Muscle layer of duodenum (tissue), 2 donors: ENCODE measurements around the gene FBXL13.

Source experiments
- H3K27ac ChIP-seq: one replicate; pipeline ENCODE4 v1.7.0; 2013; ENCODE audit warnings: mild to moderate bottlenecking, low read length
- H3K27me3 ChIP-seq: one replicate; pipeline ENCODE4 v1.7.0; 2013; ENCODE audit warnings: low read depth, mild to moderate bottlenecking, control low read depth, low read length
- H3K36me3 ChIP-seq, 2 donors: one replicate each; pipeline ENCODE4 v1.7.0; 2013; ENCODE audit warnings: low read length in 2 of 2, control low read depth in 1 of 2, mild to moderate bottlenecking in 1 of 2; ENCODE audit not compliant: insufficient read depth in 2 of 2, control insufficient read depth in 1 of 2
- H3K4me1 ChIP-seq, 2 donors: one replicate each; pipeline ENCODE4 v1.7.0; 2013; ENCODE audit warnings: low read length in 2 of 2, mild to moderate bottlenecking in 2 of 2, control low read depth in 1 of 2, moderate library complexity in 1 of 2; ENCODE audit not compliant: insufficient read depth in 2 of 2, control insufficient read depth in 1 of 2
- H3K4me3 ChIP-seq, 2 donors: one replicate each; pipeline ENCODE4 v1.7.0; 2013; ENCODE audit warnings: low read length in 2 of 2, low read depth in 1 of 2, mild to moderate bottlenecking in 1 of 2
- H3K9me3 ChIP-seq, 2 donors: one replicate each; pipeline ENCODE4 v1.7.0; 2013; ENCODE audit warnings: low read length in 2 of 2, control low read depth in 1 of 2, mild to moderate bottlenecking in 1 of 2; ENCODE audit not compliant: control insufficient read depth in 1 of 2
- donor health status: healthy.

Gene FBXL13

DNA sequence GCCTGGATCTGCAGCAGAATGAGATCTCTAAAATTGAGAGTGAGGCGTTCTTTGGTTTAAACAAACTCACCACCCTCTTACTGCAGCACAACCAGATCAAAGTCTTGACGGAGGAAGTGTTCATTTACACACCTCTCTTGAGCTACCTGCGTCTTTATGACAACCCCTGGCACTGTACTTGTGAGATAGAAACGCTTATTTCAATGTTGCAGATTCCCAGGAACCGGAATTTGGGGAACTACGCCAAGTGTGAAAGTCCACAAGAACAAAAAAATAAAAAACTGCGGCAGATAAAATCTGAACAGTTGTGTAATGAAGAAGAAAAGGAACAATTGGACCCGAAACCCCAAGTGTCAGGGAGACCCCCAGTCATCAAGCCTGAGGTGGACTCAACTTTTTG is 140.4 kb downstream of the FBXL13 start:
- peaks cover 0 to 8% of the 10 kb centered on the region in 2 donors for H3K4me1 ChIP-seq
- H3K27ac ChIP-seq = peak overlapping the region; percentile 58
- no peak overlapping the region for H3K4me3 ChIP-seq

DNA sequence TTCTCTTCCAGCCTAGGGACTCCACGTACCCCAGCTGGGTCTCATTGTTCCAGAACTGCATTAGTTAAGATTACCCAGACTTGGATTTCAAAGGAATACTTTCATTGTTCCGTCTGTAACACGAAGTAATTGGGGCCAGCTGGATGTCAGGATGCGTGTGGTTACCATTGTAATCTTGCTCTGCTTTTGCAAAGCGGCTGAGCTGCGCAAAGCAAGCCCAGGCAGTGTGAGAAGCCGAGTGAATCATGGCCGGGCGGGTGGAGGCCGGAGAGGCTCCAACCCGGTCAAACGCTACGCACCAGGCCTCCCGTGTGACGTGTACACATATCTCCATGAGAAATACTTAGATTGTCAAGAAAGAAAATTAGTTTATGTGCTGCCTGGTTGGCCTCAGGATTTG is 140.8 kb downstream of the FBXL13 start:
- no peaks in the 10 kb centered on the region for H3K27me3 ChIP-seq
- H3K9me3 ChIP-seq = no peaks in the 10 kb centered on the region
- H3K4me3 ChIP-seq = no peak overlapping the region
- peaks cover 0 to 8% of the 10 kb centered on the region in 2 donors for H3K4me1 ChIP-seq
- H3K27ac ChIP-seq = peak overlapping the region; percentile 58
- H3K36me3 ChIP-seq = no peaks in the 10 kb centered on the region

More for the DNA sequence above, 140.4 kb downstream of the FBXL13 start:
- H3K36me3 ChIP-seq = no peaks in the 10 kb centered on the region
- no peaks in the 10 kb centered on the region for H3K27me3 ChIP-seq
- no peaks in the 10 kb centered on the region for H3K9me3 ChIP-seq

DNA sequence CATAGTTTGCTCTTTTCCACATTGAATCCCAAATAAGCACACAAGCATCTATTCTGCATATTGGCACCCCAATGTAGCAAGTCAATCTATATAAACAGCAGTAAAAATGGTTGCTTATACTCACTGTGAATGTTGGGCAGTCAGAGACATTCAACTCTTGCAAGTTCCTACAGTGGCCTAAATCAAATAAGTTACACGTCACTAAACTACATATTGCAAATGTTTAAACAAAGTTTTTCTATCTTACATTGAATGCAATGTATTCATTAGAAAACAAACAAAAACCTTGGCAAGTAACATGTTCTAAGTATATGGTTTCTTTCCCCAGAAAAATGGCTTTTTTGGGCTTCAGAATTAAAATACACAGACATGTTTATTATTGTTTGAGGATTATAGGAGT is 142.8 kb downstream of the FBXL13 start:
- Histone ChIP-seq H3K27ac (no peak overlapping the region), H3K27me3 (no peaks in the 10 kb centered on the region), H3K4me1 (no peaks in the 10 kb centered on the region), H3K9me3 (no peaks in the 10 kb centered on the region), H3K4me3 (no peak overlapping the region), H3K36me3 (no peaks in the 10 kb centered on the region)

DNA sequence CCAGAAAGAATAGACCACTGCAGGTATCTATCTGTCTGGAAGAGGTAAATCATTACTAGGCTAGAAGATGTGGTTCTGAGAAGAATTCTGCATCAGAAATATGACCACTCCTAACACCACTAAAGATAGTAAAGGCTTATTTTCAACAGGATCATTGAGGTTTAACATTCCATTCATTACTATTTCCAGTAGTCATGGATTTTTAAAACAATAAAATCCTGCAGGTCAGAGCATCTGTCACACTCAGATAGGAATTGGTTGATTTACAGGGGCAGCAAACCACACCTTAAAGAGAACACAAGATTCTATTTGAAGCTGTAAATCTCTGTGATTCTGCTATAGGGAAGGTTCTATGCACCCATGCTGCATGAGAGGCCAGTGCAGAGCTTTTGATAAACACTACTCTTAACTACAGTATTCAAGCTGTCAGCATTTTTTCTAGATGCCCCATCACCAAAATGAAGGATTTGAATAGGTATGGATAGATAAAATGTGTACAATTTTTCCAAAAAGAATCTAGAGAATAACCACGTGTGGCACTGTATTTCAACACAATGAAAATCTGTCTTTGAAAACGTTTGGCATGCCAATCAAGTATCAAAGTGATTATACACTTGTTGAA is 147.2 kb downstream of the FBXL13 start:
- H3K4me3 ChIP-seq = no peak overlapping the region
- no peaks in the 10 kb centered on the region for H3K4me1 ChIP-seq
- no peaks in the 10 kb centered on the region for H3K36me3 ChIP-seq
- no peak overlapping the region for H3K27ac ChIP-seq
- H3K27me3 ChIP-seq = no peaks in the 10 kb centered on the region
- H3K9me3 ChIP-seq = no peaks in the 10 kb centered on the region

DNA sequence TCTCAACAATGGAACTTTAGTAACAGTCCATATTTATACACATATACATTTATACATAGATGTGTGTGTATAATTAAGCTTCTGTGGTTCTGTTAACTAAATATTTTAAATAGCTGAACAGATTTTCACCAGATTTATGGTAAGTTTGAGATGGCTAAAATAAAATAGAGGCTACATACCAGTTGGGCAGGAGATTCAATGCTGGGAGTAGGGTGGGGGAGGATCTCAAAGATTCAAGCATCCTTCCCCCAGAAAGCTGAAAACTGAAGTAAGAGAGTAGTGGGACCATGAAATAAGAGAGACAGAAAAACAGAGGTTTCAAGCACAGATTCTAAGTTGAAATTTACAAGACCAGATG is 147.8 kb downstream of the FBXL13 start:
- Histone ChIP-seq H3K9me3 (no peaks in the 10 kb centered on the region), H3K27me3 (no peaks in the 10 kb centered on the region), H3K36me3 (no peaks in the 10 kb centered on the region), H3K4me1 (no peaks in the 10 kb centered on the region), H3K4me3 (no peak overlapping the region), H3K27ac (no peak overlapping the region)

DNA sequence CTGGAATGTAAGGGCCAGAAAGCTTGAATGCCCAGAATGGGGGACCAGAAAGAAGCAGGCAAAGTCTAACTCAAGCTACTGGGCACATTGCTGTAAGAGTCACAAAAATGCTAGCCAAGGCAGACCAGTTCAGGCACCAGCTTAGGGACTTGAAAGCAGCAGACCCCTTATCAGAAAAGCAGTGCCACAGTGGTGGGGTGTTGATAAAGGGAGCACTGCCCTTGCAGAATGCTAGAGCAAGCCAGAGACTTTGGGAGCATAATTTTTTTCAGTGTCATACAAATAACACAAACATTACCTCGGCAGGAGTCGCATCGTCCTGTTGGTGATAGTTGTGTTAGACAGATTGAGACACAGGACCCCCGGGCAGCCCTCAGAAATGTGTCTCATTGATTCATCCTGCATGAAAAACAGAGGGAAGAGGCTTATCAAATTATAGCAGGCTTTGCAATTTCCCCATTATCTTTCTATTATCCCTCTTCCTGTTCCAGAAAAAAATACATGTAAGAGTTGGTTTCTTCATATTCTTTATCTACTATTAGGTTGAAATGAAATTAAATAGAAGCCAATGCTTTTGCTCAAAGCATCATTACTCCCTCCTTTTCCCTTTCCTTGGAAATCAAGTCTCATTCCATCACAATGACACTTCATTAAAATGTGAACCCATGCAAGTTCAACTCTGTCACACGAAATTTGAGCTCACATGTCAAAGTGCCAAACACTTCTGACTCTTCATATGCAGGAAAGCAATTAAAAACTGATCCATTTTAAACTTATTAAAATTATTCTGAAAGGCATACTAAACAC is 148.4 kb downstream of the FBXL13 start:
- Histone ChIP-seq H3K4me3 (no peak overlapping the region), H3K36me3 (no peaks in the 10 kb centered on the region), H3K9me3 (no peaks in the 10 kb centered on the region), H3K27ac (no peak overlapping the region), H3K27me3 (no peaks in the 10 kb centered on the region), H3K4me1 (no peaks in the 10 kb centered on the region)

DNA sequence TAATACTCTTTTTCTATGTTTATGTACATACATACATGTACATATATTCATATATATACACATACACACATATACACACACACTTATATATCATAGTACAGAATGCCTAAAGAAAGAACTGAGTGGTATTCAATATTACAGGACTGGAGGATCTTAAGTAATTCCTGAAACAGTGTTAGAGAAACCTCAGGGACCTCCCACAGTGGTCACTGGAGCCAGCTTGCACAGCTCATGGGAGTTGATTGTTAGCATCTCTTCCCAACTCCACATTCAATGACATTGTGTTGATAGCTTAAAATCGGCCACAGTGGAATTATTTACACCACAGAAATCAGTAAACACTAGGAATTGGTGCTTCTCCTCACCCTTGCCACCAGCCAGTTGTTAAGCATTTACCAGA is 155.8 kb downstream of the FBXL13 start:
- no peak overlapping the region for H3K4me3 ChIP-seq
- H3K36me3 ChIP-seq = no peaks in the 10 kb centered on the region
- peaks cover 0 to under 1% of the 10 kb centered on the region in 2 donors for H3K4me1 ChIP-seq
- H3K27me3 ChIP-seq = no peaks in the 10 kb centered on the region
- H3K9me3 ChIP-seq = no peaks in the 10 kb centered on the region
- no peak overlapping the region for H3K27ac ChIP-seq

DNA sequence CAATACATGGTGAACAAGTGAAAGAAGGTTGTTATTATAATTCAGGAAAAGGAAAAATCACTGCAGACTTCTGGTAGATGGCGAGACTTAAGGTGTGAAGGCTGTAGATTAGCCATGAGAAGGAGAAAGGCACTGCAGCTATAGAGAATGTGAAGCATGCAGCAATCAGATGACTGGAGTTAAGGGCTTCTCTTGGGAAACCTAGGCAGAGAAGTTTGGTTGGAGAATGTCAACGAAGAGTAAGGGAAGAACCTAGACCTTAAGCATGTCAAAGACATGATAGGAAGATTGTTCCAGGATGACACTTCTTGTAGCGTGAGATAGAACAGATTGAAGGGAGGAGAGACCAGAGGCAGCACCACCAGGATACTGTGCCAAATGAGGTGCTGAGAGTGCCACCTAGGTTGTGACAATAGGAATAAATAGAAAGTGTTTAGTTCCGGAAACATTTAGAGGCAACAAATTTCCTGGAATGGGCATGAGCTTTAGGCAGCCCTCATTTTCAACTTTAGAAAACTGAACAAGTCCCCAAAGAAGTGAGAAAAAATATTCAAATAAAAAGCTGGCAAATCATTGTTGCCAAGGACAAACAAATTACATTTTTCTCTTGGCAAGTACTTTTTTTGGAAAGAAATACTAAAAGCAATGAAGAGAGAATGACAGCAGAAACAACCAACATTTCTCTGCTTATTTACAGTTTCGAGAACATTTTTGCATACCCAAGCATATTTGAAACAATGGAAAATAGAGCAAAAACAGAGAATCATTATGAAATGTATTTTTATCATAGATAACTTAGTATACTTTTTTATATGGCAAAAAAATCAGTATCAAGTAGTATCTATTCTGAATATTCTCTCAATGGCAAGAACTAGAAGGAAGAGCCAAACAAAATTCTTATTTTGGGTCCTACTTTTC is 156.9 kb downstream of the FBXL13 start:
- Histone ChIP-seq H3K9me3 (no peaks in the 10 kb centered on the region), H3K27ac (no peak overlapping the region), H3K36me3 (no peaks in the 10 kb centered on the region), H3K4me3 (no peak overlapping the region), H3K27me3 (no peaks in the 10 kb centered on the region), H3K4me1 (peaks cover 0 to 6% of the 10 kb centered on the region in 2 donors)

DNA sequence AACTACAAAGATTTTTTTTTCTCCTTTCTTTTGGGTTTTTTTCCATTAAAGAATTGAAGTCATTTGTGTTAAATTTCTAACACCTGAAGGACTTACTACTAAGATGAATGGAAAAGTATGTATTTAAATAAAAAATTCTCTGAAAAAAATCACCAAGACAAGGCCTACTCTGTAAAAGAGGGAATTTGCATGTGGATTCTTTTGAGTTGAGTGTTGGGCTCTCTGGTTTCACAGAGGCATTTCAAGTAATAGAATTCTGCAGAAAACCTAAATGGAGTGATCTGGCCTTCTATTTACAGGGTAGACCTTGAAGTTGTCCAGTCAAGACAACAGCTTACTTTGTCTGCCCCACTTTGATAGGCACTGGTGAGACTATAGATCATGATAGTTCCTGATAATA is 157.7 kb downstream of the FBXL13 start:
- no peaks in the 10 kb centered on the region for H3K27me3 ChIP-seq
- no peak overlapping the region for H3K4me3 ChIP-seq
- no peaks in the 10 kb centered on the region for H3K9me3 ChIP-seq
- H3K27ac ChIP-seq = no peak overlapping the region
- H3K4me1 ChIP-seq = peaks cover 0 to 6% of the 10 kb centered on the region in 2 donors
- no peaks in the 10 kb centered on the region for H3K36me3 ChIP-seq

DNA sequence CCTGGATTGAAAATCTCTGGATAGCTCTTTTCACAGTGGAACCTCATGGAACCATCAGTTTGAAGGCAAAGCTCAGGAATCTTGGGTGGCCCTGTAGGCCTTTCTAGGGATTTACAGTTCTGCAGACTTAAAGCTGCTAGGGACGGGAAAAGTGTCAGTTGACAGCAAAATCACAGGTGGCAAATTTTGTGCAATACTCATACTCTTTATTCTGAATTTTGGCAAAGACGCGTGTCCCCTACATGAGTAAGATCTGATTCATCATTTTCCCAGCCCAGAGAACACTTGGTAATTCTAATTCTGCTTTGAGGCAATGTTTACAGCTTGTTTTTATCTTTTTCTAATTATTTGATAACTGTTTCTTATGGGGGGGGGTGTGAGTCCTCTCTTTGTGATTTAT is 158.2 kb downstream of the FBXL13 start:
- H3K4me3 ChIP-seq = no peak overlapping the region
- H3K27me3 ChIP-seq = no peaks in the 10 kb centered on the region
- H3K4me1 ChIP-seq = peaks cover 0 to 6% of the 10 kb centered on the region in 2 donors
- no peak overlapping the region for H3K27ac ChIP-seq
- H3K9me3 ChIP-seq = no peaks in the 10 kb centered on the region
- H3K36me3 ChIP-seq = no peaks in the 10 kb centered on the region

DNA sequence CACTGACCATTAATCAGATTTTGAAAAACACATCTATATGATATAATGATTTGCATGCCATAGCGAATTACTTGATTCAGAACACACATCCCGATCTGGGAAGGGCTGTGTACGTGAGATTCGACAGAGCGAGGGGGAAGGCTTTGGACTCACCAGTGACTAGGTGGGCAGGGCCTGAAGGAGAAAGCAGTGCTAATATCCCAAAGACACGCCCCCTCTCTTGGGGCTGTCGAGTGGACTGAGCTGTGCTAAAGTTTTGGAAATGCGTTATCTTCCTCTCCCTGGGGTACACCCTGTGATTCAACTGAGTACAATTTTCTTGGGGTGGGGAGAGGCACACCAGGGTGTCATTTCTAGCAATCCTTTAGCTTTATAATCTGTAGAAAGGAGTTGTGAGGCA is 160.0 kb downstream of the FBXL13 start:
- H3K27me3 ChIP-seq = no peaks in the 10 kb centered on the region
- H3K27ac ChIP-seq = peak overlapping the region; percentile 7
- H3K4me3 ChIP-seq = peak overlapping the region in 1 of 2 donors; percentile 21
- no peaks in the 10 kb centered on the region for H3K9me3 ChIP-seq
- H3K4me1 ChIP-seq = peaks cover 0 to 6% of the 10 kb centered on the region in 2 donors
- no peaks in the 10 kb centered on the region for H3K36me3 ChIP-seq
